Activated CD8-positive, alpha-beta memory T cell treated with anti-CD3 and anti-CD28 coated beads, Interleukin-2, amount 50 U/mL, for 48 hours (primary cell): ENCODE data around the gene EIF4ENIF1.
"Not testable (repeated sequence)": the region's sequence is repeated elsewhere in the genome, so short reads cannot be mapped to it uniquely, and the experiment has no call there.

Source experiments
- DNase-seq: peaks from one replicate; pipeline ENCODE4 v3.0.0-alpha.2; 2020

The EIF4ENIF1 gene

DNA sequence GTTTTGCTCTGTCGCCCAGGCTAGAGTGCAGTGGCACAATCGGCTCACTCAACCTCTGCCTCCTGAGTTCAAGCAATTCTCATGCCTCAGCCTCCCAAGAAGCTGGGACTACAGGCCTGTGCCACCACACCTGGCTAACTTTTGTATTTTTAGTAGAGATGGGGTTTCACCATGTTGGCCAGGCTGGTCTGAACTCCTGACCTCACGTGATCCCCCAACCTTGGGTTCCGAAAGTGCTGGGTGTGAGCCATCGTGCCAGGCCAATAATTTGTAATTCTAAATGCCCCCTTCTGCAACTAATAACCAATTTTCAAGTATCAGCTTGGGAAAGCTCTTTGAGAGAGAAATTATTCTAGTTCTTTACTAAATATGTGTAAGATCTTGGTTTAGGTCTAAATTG is 3.7 kb upstream of the EIF4ENIF1 start:
- DNase-seq = not testable (repeated sequence)

DNA sequence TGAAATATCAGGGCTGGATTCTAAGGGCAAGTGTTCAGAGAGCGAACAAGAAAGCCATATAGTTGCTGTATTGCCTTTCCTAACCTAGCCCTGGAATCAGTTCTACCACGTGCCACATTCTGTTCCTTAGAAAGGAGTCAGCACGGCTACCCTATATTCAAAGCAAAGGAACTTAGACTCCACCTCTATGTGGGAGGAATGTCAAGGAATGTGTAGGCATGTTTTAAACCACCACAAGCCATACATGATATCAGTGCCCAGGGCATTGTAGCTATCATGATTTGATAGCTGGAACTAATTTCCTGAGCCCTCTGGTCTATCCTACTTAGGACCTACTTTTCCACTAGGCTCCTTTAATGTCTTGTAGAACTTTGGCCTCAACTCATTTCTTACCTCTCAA is 2.5 kb upstream of the EIF4ENIF1 start:
- no peak for DNase-seq

DNA sequence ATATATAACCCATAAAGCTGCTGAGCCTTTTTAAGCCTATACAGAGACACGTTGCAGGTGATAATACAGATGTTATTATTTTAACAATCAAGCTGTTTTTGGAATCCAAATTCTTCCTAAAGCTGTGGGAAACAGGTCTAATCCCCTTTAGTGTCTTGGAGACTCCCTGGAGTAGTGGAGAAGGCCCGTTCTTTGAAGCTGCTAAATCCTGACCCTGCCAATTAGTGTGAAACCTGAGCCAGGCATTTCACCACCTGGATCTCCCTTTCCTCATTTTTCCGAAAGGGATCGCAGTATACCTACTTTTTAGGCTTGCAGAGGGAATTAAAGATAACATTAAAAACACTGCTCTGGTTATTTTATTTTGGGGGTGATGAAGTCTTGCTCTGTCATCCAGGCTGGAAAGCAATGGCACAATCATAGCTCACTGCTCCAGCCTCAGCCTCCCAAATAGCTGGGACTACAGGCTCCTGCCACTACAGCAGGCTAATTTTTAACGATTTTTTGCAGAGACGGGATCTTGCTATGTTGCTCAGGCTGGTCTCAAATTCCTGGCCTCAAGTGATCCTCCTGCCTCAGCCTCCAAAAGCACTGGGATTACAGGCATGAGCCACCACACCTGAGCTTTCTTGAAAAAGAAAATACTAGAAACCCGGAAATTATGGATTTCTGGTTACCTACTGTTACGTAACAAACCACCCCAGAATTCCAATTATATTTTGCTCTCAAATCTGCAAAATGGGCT is 1.7 kb upstream of the EIF4ENIF1 start:
- DNase-seq = no peak

GRCh38 chr22:31490496-31490925 is 869 bp upstream of the EIF4ENIF1 start:
- peak; percentile 69 for DNase-seq

GRCh38 chr22:31488988-31489617 is 539 bp downstream of the EIF4ENIF1 start:
- DNase-seq = peak; percentile 63

DNA sequence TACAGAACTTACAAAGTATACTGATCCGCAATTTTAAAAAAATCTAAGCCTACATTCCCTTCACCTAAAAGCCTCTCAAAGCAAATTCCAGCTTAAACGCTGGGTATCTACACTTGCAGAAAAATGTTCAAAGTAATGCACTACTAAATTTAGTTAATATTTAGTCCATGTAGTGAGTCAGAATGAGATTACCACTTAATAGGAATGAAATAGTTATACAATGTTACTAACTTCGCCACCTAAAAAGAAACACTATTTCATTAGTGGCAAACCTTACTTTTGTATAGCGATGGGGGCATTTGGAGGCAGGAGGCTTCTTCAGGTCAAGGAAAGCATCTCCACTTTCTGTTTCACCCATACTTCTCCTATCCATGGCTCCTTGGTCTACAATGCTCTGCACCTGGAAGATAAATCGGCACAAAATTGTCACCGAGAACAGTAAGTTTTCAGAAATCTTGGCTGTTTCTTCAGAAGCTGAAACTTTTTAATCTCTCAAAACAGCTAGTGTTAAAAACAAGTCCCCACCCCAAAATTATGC is 1.2 kb downstream of the EIF4ENIF1 start:
- DNase-seq = no peak

DNA sequence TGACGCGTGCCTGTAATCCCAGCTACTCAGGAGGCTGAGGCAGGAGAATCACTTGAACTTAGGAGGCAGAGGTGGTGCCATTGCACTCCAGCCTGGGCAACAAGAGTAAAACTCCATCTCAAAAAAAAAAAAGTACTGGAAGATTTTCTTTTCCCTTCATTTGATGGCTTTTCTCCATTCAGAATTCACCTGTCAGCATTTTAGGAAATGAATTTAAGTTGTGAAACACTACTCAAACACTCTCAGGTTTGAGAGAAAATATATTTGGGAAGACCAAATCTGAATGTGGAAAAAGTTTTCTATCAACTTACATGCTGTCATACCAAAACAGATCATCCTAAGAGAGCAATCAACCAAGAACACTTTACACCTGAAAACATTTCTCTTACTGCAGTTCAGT is 2.7 kb downstream of the EIF4ENIF1 start:
- no peak for DNase-seq

GRCh38 chr22:31486369-31486768 is 3.3 kb downstream of the EIF4ENIF1 start:
- not testable (repeated sequence) for DNase-seq

DNA sequence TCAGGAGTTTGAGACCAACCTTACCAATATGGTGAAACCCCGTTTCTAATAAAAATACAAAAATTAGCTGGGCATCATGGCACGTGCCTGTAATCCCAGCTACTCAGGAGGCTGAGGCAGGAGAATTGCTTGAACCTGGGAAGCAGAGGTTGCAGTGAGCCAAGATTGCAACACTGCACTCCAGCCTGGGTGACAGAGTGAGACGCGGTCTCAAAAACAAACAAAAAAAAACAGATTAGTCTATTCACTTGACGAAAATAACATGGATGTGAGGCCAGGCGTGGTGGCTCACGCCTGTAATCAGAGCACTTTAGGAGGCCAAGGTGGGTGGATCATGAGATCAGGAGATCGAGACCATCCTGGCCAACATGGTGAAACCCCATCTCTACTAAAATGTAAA is 7.2 kb downstream of the EIF4ENIF1 start:
- DNase-seq = not testable (repeated sequence)

- no peak for DNase-seq
Measured at GRCh38 chr22:31481129-31481528, 8.5 kb downstream of the EIF4ENIF1 start.

- DNase-seq = no peak
Measured at GRCh38 chr22:31477329-31477728, 12.3 kb downstream of the EIF4ENIF1 start.

GRCh38 chr22:31475800-31476199 is 13.8 kb downstream of the EIF4ENIF1 start:
- DNase-seq = no peak

DNA sequence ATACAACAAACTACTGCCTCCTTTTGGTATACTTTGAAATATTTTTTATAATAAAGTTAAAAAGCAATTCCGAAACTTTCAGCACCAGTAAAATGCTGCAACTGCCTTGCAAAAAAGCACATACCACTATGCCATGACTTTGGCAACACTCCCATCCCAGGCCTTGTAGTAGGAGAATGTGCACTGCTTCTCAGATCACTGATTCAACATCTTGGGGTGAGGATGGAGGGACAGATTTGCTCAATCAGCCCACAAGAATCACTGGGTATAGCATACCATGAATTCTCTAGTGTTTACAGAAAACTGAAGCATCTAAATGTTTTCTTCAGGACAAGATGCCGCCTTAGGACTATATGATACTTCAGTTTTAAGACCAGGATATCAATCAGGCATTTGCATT is 14.9 kb downstream of the EIF4ENIF1 start:
- DNase-seq = no peak

DNA sequence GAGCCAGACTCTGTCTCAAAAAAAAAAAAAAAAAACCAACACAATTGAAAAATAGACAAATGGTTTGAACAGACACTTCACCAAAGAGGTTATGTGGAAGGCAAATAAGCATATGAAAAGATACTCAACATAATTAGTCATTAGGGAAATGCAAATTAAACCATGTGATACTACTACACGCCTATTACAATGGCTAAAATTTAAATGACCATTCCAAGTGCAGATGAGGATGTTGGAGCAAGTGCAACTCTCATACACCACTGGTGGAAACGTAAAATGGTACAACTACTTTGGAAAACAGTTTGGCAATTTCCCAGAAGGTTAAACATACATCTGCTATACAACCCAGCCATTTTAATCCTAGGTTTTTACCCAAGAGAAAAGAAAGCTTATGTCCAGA is 24.3 kb downstream of the EIF4ENIF1 start:
- no peak for DNase-seq

DNA sequence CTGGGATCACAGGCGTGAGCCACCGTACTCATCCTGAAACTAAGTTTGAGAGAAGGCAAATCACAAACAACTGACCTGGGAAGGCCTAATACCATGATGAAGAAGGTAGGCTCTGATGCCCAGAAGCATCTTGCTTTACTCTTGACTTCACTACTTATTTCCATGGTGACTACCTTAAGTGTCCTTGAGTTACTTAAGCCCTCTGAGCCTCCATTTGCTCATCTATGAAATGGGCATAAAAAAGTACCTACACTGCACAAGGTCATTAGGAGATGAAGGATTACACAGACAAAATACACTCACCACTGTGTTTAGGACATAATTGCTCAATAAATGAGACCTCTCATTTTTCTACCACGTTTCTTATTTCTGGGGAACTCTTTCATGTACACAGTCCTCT is 27.9 kb downstream of the EIF4ENIF1 start:
- no peak for DNase-seq

DNA sequence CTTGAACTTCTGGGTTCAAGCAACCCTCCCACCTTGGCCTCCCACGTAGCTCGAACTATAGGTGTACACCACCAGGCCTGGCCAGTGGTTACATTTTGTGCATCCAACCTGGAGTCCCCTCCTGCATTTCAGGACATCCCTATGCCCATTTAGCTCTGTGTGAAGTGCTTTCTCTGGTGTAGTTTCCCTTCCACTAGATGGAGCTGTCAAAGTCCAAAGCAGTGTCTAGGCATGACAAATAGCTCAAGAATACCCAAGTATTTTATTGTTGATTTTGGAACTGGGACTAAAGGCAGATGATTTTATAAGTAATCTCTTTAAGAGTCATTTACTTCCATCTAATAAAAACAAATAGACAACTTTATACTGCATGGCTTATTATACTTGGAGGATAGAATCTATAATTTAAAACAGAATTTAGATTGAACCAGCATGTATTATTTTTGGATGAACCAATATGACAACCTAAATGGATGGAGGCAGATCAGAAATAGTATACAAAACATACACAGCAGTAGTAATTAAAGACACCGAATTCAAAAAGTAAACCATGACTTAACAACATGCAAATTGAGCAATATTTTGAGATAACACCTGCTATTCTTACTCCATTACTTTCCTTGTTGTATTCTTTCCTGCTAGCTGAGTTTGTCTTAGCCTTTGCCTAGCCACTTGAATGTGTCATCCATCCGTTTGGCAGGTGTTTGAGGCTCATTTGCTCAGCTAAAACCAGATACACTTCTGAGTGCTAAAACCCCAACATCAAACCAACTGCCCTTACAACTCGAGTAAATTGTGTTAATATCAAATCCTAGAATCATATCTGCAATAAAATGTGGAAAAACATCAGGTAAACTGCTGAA is 37.7 kb downstream of the EIF4ENIF1 start:
- no peak for DNase-seq

DNA sequence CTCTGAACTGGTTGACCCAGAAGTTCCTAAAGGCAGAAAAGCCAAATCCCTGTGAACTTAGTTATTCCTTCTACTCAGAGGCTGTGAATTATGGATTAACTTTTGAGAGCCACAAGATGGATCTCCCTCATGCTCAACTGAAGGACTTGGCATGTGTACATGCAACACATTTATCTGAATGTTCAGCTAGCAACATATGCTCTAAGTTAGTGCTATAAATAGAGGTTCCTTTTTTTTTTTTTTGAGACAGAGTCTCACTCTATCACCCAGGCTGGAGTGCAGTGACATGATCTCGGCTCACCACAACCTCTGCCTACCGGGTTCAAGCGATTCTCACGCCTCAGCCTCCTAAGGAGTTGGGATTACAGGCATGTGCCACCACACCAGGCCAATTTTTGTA is 40.1 kb downstream of the EIF4ENIF1 start:
- no peak for DNase-seq

DNA sequence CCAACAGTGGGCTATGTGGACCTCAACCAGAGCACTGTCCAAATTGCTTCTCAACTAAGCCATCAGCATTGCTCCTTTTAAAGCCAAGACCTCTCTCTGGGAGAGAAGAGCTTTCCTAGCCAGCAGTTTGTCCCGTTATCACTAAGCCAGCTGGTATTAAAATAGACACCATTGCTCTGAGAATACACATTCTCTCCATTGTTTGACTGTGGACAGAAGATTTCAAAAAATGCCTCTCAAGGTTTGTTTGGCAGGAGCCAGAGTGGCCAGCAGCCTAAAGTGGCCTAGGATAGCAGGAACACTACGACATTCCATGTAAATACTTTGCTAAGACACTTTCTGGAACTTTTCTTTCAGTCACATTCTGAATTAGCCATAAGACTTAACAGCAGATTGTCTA is 41.3 kb downstream of the EIF4ENIF1 start:
- no peak for DNase-seq

GRCh38 chr22:31447337-31447736 is 42.3 kb downstream of the EIF4ENIF1 start:
- DNase-seq = peak; percentile 39

DNA sequence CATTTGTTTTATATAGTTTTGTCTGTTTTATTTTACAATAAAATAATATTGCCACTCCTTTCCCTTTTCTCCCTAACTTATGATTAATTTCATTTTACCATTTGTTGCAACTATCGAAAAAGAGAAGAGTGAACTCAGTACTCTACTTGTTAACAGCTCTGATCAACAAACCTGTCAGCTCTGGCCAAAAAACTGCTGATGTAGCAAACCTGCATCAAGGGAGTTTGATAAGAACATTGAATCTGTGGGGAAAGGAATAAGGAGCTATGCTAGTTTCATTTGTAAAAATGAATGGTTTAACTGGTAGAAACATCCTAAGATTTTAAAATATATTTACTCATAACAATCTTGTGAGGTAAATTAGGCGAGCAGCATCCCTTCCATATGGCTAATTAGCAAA is 42.9 kb downstream of the EIF4ENIF1 start:
- DNase-seq = no peak

DNA sequence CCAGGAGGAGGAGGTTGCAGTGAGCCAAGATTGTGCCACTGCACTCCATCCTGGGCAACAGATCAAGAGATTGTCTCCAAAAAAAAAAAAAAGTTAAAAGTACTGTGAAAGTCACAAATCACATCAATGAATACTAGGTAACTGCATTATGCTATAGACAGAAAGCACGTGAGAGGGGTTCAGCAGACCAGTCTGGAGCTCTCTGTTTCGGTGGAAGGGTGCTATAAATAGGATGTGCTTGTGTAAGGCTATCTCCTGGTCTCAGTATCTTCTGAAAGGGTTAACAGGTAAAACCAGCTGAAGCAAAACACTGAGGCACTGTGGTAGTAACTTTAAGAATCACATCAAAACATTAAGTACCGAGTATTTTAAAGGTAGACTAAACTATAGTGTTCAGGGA is 43.4 kb downstream of the EIF4ENIF1 start:
- no peak for DNase-seq

GRCh38 chr22:31445642-31446041 is 44.0 kb downstream of the EIF4ENIF1 start:
- no peak for DNase-seq

DNA sequence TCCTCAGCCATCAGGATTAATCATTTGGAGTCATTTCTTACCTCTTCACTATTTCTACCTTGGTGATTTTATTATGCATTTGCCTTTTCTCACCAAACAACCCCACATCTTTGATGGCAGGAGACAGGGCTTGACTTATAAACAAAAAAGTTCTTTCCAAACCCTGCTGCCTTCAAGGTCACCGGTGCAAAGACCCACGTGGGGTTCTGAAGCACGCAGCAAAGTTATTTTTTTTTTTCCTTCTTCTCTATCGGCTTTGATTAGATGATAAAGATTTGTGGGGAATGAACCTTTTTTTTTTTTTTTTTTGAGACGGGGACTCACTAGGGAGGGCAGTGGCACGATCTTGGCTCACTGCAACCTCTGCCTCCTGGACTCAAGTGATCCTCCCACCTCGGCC is 46.1 kb downstream of the EIF4ENIF1 start:
- no peak for DNase-seq
